Measurements from ENCODE around the gene PROB1.

Gene PROB1

DNA sequence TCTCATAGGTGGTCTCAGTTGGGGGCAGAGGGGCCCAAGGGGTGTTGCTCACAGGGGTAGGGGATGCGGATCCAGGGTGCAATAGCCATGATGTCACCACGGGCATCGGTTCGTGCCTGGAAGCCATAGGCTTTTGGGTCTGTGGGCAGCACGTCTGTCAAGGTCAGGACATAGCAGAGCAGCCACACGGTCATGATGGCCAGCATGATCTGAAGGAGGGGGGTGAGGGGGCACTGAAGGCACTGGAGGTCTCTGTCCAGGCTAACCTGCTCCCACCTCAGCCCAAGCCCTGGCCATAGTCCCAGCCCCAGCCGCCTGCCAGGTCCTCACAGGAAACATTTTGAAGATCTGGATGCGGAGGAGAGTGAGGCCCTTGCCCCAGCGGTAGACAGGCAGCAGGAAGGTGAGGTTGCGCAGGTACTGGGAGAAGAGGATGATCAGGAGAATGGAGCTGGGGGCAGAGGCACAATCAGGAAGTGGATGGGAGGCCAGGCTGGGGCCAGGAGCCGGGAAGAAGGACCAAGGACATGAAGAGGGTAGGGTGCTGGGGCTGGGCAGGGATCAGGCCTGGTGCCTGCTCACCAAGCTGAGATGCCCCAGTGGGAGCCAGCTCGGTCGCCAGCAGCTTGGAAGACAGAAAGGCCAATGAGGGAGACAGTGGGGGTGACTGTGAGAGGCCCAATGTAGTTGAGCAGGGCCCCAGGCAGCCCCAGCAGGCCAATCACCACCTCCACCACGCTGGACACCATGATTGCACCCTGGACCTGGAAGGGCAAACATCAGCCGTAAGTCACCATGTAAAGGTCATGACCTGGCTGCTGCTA is 15.1 kb downstream of the PROB1 start:
- no peak overlapping the region for H3K27ac ChIP-seq
- TF ChIP-seq, protein P1, sequence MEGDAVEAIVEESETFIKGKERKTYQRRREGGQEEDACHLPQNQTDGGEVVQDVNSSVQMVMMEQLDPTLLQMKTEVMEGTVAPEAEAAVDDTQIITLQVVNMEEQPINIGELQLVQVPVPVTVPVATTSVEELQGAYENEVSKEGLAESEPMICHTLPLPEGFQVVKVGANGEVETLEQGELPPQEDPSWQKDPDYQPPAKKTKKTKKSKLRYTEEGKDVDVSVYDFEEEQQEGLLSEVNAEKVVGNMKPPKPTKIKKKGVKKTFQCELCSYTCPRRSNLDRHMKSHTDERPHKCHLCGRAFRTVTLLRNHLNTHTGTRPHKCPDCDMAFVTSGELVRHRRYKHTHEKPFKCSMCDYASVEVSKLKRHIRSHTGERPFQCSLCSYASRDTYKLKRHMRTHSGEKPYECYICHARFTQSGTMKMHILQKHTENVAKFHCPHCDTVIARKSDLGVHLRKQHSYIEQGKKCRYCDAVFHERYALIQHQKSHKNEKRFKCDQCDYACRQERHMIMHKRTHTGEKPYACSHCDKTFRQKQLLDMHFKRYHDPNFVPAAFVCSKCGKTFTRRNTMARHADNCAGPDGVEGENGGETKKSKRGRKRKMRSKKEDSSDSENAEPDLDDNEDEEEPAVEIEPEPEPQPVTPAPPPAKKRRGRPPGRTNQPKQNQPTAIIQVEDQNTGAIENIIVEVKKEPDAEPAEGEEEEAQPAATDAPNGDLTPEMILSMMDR (conservative IDR thresholded peaks at IDR 0.05), result no peak

DNA sequence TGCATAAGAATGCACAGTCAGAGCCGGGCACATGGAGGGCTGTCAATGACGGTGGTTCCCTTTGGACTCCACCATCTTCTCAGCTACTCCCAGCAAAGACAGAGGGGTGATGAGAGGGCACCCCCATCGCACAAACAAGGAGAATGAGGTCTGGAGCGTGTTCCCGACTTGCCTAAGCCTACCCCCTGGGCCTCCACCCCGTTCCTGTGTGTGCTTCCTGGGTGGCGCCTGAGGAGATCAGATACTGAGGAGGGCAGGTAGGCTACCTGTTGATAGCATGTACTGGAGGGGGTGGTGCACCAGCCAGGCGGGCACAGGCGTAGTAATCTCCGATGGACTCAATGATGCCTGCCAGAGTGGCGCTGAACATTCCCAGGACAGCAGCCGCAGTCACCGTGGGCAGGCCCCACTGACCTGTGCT is 16.0 kb downstream of the PROB1 start:
- H3K27ac ChIP-seq, result no peak overlapping the region
- TF ChIP-seq, protein P1 (conservative IDR thresholded peaks at IDR 0.05), result no peak

DNA sequence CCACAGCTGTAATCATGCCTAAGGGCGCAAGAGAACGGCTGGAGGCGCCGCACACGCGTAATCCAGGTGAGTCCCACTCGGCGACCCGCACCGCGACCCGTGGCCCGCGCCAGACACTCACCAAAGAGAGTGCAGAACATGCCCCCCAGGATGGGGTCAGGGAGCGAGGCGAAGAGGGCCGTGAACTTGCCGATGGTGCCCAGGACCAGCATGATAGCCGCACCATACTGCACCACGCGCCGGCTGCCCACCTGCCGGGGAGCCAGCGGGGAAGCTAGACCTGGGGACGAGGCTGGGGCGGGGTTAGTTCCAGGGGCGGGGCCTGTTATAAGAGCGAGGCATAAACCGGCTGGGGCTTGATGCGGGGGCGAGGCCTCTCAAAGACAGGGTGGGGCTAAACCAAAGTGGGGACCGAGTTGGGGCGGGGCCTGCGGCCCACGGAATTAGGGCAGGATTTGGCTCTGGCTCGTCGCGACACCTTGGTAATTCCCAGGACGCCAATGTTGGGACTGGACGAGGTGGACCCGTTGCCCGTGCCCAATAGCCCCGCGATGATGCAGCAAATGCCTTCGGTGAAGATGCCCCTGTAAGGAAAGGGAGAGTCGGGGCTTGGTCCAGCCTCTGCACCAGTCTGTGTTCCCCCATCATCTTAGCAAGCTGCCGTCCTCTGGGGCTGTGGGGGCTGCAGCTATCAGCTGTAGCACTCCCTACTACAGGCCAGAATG is 16.6 kb downstream of the PROB1 start:
- TF ChIP-seq, protein P1 (conservative IDR thresholded peaks at IDR 0.05), result no peak
- no peak overlapping the region for H3K27ac ChIP-seq

DNA sequence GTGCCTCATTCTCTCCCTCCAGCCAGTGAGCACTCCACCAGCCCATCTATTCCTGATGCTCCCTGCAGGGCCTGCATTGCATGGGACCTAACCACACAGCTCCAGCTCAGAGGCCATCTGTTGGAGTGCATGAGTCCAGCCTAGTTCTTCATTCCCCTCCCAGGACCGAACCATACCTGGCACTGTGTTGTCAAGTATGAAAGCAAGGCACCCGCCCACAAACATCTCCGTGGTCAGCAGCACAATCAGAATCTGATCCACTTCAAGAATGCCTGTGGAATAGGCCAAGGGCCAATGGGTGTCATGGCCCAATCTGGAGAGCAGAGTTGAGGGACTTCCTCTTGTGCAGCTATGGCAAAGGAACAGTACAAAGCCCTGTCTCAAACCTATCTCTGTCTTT is 17.7 kb downstream of the PROB1 start:
- TF ChIP-seq, protein P1 (conservative IDR thresholded peaks at IDR 0.05), result no peak
- H3K27ac ChIP-seq, result no peak overlapping the region

DNA sequence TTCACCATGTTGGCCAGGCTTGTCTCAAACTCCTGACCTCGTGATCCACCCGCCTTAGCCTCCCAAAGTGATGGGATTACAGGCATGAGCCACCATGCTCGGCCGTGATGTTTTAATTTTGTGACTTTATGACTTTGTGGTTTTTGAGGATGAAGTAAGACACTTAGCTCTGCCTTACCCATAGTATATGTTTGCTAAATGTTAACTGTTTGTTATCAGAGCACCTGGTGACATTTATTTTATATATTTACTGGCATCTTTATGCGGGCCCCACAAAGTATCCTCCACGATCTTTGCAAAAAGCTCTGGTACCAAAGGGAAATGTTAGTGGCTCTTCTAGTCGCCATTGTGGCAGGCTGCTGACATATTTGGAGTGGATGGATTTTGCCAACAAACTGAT is 18.5 kb downstream of the PROB1 start:
- TF ChIP-seq, protein P1 (conservative IDR thresholded peaks at IDR 0.05), result no peak
- peak overlapping the region; percentile 88; the same call in 1 of the 2 replicates for H3K27ac ChIP-seq

DNA sequence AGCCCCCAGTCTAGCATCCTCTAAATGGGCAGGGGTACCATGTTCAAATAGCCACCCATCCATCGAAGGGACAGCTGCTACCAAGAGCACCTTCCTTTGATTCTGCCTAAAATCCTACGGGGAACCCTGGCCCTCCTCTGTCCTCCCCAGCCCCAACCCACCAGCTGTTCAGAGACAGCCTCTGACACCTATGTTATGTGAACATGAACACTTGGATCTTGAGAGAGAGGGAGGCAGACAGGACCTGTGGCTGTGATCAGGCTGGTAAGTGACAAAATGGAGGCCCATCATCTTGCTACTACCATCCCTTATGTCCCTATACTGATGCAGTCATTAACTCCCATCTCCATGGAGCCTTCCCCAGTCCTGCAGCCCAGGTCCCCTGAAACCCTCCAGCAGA is 20.0 kb downstream of the PROB1 start:
- H3K27ac ChIP-seq, result peak overlapping the region; percentile 88
- TF ChIP-seq, protein P1 (conservative IDR thresholded peaks at IDR 0.05), result no peak

All from VCaP (cell line).